Inflammatory macrophage (primary cell): ENCODE results near the gene CTTN.
"Not testable (repeated sequence)": the region's sequence is repeated elsewhere in the genome, so short reads cannot be mapped to it uniquely, and the experiment has no call there.

ENCODE experiments used
- DNase-seq, 2 donors: peaks; one replicate each; pipeline ENCODE4 v3.0.0-alpha.2; 2020 to 2022

CTTN gene

GRCh38 chr11:70429724-70430521 is 31.6 kb downstream of the CTTN start:
- DNase-seq: no peak

- no peak for DNase-seq
Observed at GRCh38 chr11:70430671-70431574, 32.6 kb downstream of the CTTN start.

DNA sequence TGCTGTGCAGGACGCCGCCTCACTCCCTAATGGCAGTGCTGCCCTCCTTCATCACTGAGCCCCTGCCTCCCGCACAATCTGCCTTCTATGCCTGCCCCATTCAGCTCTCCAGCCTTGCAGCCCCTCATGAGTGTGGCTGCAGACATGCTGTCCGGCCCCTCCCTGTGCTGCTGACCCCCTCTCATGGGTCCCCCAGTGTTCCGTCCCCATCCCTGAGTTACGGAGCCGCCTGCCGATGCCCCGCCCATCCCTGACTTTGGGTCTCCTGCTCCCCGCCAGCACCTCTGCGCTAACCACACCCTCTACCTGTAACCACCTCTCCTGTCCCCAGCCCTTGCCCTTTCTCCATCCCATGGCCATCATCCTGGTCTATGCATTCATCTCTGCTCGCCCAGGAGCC is 33.3 kb downstream of the CTTN start:
- DNase-seq: no peak

DNA sequence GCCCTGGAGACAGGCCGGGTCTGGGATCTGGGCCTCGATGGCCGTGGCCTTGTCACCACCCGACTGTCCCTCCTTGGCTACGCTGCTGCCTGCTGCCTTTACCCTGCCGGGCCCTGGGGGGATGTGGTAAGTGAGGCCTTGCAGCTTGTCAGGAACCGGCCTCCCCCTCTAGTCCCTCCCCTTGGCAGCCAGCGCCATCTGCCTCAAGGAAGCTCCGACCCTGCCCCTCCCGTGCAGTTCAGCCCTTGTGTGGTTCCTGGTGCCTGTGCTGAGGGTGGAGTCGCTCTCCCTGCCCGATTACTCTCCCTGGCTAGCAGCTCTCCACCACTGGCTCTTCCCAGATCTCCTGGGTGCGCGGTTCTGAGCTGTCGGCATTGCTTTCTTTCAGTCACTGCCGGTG is 33.7 kb downstream of the CTTN start:
- no peak for DNase-seq

GRCh38 chr11:70432580-70432979 is 34.3 kb downstream of the CTTN start:
- no peak for DNase-seq

DNA sequence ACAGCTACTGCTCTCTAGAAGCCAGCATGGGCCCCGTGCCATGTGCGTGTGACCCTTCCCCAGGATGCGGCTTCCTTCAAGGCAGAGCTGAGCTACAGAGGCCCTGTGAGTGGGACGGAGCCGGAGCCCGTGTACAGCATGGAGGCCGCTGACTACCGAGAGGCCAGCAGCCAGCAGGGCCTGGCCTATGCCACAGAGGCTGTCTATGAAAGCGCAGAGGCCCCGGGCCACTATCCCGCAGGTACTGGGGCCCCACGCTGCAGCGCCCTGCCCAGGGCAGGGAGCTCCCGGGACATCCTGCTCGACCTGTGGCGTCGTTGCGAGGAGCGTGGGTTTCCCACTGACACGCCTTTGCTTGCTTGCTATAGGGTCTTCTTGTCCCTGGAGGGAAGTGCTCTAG is 34.7 kb downstream of the CTTN start:
- no peak for DNase-seq

GRCh38 chr11:70433526-70433925 is 35.2 kb downstream of the CTTN start:
- DNase-seq: no peak

DNA sequence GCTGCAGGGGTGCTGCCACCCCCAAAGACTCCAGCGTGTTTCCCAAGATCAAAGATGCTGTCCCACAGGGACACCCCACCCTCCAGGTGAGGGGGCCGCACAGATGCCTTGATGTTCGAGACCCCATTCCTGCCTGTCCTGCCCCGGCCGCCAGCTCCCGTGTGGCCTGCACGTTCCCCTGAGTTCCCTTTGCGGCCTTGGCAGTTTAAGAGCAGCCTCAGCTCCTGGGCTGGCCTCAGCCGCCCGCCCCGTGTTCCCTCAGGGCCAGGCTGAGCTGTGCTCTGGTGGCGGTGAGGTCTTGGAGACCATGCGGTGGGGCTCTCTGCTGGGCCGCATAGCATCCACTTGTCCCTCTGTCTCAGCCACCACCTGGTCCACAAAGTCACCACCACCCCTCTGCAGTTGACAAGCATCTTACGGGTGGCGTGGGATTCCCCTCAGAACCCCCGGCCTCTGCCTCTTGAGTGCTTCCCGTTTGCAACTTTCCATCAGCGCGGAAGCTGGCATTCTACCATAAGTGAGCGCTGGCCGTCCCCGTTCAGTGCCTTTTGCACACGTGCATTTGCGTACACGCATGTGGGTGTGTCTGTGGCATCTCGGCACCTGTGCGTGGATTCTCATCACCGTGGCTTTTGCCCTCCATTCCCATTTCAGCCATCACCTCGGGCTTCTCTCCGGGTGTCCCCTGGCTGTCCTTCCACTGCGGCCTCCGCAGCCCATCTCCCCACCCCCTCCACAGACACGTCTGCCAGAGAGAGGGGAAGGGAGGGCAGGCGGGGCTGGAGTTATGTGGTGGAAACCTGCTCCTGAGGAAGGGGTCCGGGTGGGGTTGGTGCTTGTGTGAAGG is 35.9 kb downstream of the CTTN start:
- no peak for DNase-seq

DNA sequence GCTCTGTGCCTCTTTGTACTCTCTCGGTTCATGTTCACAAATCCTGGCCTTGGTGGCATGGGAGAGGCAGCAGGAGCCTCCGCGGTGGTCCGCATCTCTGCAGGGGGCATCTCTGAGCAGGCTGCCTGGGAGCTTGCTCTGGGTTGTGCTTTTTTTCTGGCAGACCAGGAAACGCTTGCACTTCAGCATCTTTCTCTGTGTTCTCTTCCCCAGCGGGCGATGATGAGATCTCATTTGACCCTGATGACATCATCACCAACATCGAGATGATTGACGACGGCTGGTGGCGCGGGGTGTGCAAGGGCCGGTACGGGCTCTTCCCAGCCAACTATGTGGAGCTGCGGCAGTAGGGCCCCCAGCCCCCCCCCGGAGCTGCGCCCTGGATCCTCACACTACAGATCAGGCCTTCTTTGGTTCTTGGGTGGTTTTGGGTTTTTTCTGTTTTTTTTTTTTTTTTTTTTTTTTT is 36.5 kb downstream of the CTTN start:
- DNase-seq: no peak

GRCh38 chr11:70435361-70435760 is 37.0 kb downstream of the CTTN start:
- no peak for DNase-seq

DNA sequence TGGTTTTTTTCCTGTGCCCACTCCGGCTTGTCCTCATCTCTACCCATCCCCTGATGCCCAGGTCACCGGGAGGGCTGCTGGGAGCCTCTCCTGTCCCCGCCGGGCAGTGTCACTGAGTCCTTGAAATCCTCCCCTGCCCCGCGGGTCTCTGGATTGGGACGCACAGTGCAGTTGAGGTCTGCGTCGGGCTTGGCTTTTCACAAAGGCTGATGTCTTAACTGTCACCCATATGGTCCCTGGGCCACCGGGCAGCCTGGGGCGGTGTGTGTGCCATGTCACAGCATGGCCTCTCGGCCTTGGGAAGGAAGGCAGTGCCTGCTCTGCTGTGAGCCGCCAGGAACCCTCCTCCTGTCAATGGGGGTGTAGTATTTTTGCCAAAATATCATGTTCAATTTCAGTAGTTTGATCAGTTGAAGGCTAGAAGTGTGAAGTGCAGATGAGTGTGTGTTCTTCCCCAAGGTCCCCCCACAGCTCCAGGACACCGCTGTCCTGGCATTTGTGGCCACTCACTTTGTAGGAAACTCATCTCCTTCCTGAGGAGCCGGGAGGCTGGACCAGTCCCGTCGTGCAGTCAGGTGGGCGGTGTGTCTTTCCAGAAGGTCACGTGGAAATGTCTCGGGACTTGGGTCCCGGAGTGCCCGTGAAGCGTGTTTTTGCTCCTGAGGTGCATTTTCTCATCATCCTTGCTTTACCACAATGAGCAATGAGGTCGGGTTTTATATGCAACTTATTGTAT is 37.6 kb downstream of the CTTN start:
- no peak for DNase-seq

GRCh38 chr11:70436501-70436860 is 38.2 kb downstream of the CTTN start:
- no peak for DNase-seq

GRCh38 chr11:70437111-70437784 is 38.9 kb downstream of the CTTN start:
- no peak for DNase-seq

DNA sequence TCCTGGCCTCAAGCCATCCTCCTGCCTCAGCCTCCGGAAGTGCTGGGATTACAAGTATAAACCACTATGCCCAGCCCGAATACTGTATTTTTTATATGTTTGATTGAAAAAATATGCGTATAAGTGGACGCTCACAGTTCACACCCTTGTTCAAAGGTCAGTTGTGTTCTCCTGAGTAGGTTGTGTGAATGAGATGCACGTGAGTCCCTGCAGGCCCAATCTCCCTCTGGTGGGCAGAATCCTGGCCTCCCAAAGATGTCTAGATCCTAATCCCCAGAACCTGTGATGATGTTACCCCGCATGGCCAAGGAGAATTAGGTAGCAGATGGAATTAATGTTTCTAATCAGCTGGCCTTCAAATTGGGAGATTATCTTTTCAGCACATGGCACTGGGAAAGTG is 41.9 kb downstream of the CTTN start:
- DNase-seq: no peak

DNA sequence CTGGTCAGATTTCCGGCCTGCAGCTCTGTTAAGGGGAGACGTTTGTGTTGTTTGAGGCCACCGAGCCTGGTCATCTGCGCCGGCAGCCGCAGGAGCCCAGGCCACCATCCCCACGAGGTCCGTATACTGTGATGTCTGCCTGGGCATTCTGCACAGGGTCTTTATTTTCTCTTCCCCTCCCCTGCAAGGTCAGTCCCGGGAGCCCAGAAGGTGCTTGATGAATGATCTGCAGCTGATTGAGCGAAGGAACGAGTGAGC is 45.4 kb downstream of the CTTN start:
- no peak for DNase-seq

DNA sequence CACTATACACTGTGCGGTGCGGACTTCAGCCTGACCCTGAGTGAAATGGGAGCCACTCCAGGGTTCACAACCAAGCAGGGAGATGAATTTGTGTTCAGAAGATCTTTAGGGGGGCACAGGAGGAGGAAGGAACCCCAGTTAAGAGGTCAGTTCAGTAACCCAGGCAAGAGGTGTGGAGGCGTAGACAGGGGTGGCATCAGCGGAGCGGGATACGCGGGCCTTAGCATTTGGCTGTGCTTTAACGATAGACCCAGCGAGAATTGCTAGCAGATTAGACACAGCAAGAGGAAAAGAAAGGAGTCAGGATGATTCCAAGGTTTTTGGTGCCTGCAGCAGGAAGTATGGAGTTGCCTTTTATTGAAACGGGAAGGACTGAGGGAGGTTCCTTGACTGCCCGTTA is 46.8 kb downstream of the CTTN start:
- no peak for DNase-seq

- DNase-seq: no peak
Observed at GRCh38 chr11:70445605-70446004, 47.3 kb downstream of the CTTN start.

- DNase-seq: no peak
Observed at GRCh38 chr11:70448983-70449567, 50.7 kb downstream of the CTTN start.

GRCh38 chr11:70454197-70454767 is 56.0 kb downstream of the CTTN start:
- no peak for DNase-seq

DNA sequence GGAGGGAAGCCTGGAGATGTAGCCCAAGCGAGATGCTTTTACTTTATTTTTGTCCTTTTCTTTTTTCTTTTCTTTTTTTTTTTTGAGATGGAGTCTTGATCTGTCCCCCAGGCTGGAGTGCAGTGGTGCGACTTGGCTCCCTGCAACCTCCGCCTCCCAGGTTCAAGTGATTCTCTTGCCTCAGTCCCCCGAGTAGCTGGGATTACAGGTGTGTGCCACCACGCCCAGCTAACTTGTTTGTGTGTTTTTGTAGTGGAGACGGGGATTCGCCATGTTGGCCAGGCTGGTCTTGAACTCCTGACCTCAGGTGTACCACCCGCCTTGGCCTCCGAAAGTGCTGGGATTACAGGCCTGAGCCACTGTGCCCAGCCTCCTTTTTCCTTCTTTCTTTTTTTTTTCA is 56.5 kb downstream of the CTTN start:
- DNase-seq: not testable (repeated sequence)

DNA sequence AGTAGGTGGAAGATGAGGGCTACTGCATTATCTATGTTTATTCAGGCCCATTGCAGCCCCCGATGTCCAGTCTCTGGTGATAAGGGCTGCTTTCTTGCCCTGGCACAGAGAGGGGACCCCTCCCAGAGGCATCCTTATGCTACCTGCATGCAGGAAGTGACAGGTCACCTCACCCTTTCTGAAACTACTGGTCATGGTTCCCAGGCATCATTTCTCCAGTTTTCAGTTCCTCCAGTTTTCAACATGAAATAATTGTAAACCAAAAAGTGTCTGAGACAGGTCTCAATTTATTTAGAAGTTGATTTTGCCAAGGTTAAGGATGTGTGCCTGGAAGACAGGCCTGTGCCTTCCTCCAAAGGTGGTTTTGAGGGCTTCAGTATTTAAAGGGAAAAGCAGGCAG is 57.0 kb downstream of the CTTN start:
- no peak for DNase-seq
